RPMI7951 (cell line): Measurements from ENCODE around the gene TGDS. TPM values are rescaled to one million over a fixed set of nuclear protein-coding genes. Genes with fewer than 3 reads are reported as not detected.

Source experiments
- total RNA-seq: library from RNA; depleted of rRNA; stranded (reverse); fragments of >200 nt; shearing (Covaris generic); gene quantifications from 2 replicates; pipeline ENCODE4 v1.2.3, GENCODE V29; 2014; rRNA removed

Gene TGDS
- total RNA-seq, 1 experiment from 2014 or later, result 17.1 TPM

Other genes with a start within 250 kb of the TGDS start
- under 0.01 TPM in 1 of 2 replicates, not detected in the other for gene DCT, start 116.5 kb downstream of the TGDS start, total RNA-seq
- 11.1 and 13.5 TPM in 2 replicates for gene GPR180, start 5.7 kb upstream of the TGDS start, total RNA-seq
- not detected in 2 replicates for gene SOX21, start 116.4 kb upstream of the TGDS start, total RNA-seq